GM21528 (cell line): Measurements from ENCODE around the gene ZMYM2.

Experiments
- ATAC-seq: cut with Tn5 transposase; IDR thresholded peaks from one replicate; pipeline ENCODE4 v1.9.1; 2021; ENCODE audit warnings: mild to moderate bottlenecking, moderate library complexity; ENCODE audit not compliant: unreplicated experiment, low FRiP score

The ZMYM2 gene

GRCh38 chr13:19981685-19982238 is 23.2 kb downstream of the ZMYM2 start:
- no peak for ATAC-seq

- ATAC-seq: no peak
Measured at GRCh38 chr13:19982447-19983043, 24.0 kb downstream of the ZMYM2 start.

GRCh38 chr13:19984430-19985218 is 26.1 kb downstream of the ZMYM2 start:
- ATAC-seq: peak; percentile 67

GRCh38 chr13:19985219-19985556 is 26.7 kb downstream of the ZMYM2 start:
- no peak for ATAC-seq

- no peak for ATAC-seq
Measured at GRCh38 chr13:19991531-19991930, 33.0 kb downstream of the ZMYM2 start.

- ATAC-seq: no peak
Measured at GRCh38 chr13:19993024-19993423, 34.5 kb downstream of the ZMYM2 start.

- no peak for ATAC-seq
Measured at GRCh38 chr13:19998960-19999359, 40.4 kb downstream of the ZMYM2 start.

- ATAC-seq: no peak
Measured at GRCh38 chr13:20000062-20000552, 41.6 kb downstream of the ZMYM2 start.

GRCh38 chr13:20001366-20002190 is 43.1 kb downstream of the ZMYM2 start:
- no peak for ATAC-seq

- ATAC-seq: no peak
Measured at GRCh38 chr13:20002787-20003186, 44.3 kb downstream of the ZMYM2 start.

GRCh38 chr13:20006206-20006605 is 47.7 kb downstream of the ZMYM2 start:
- ATAC-seq: no peak

GRCh38 chr13:20015763-20016162 is 57.2 kb downstream of the ZMYM2 start:
- no peak for ATAC-seq

GRCh38 chr13:20016649-20017364 is 58.3 kb downstream of the ZMYM2 start:
- ATAC-seq: no peak

- no peak for ATAC-seq
Measured at GRCh38 chr13:20017365-20017711, 58.8 kb downstream of the ZMYM2 start.

- ATAC-seq: no peak
Measured at GRCh38 chr13:20019043-20019442, 60.5 kb downstream of the ZMYM2 start.

GRCh38 chr13:20024702-20025101 is 66.2 kb downstream of the ZMYM2 start:
- ATAC-seq: no peak

GRCh38 chr13:20028953-20029352 is 70.4 kb downstream of the ZMYM2 start:
- no peak for ATAC-seq

- ATAC-seq: no peak
Measured at GRCh38 chr13:20033486-20033885, 75.0 kb downstream of the ZMYM2 start.

- no peak for ATAC-seq
Measured at GRCh38 chr13:20035130-20035529, 76.6 kb downstream of the ZMYM2 start.

- no peak for ATAC-seq
Measured at GRCh38 chr13:20037908-20038307, 79.4 kb downstream of the ZMYM2 start.
